ENCODE measurements around the gene LRRC41.
"Not testable (repeated sequence)": the region's sequence is repeated elsewhere in the genome, so short reads cannot be mapped to it uniquely, and the experiment has no call there.

Gene LRRC41

GRCh38 chr1:46284058-46284457 is 19.4 kb downstream of the LRRC41 start:
- no peak for DNase-seq

- no peak for DNase-seq
Measured at GRCh38 chr1:46281021-46281420, 22.4 kb downstream of the LRRC41 start.

- no peak for DNase-seq
Measured at GRCh38 chr1:46280092-46280491, 23.3 kb downstream of the LRRC41 start.

- no peak for DNase-seq
Measured at GRCh38 chr1:46278807-46279206, 24.6 kb downstream of the LRRC41 start.

GRCh38 chr1:46277658-46278373 is 25.6 kb downstream of the LRRC41 start:
- no peak for DNase-seq

- no peak for DNase-seq
Measured at GRCh38 chr1:46275030-46275337, 28.4 kb downstream of the LRRC41 start.

GRCh38 chr1:46274225-46275029 is 29.0 kb downstream of the LRRC41 start:
- no peak for DNase-seq

GRCh38 chr1:46268578-46268977 is 34.8 kb downstream of the LRRC41 start:
- no peak for DNase-seq

GRCh38 chr1:46263146-46263545 is 40.3 kb downstream of the LRRC41 start:
- DNase-seq, result no peak

- DNase-seq, result no peak
Measured at GRCh38 chr1:46262508-46262907, 40.9 kb downstream of the LRRC41 start.

GRCh38 chr1:46256523-46256922 is 46.9 kb downstream of the LRRC41 start:
- no peak for DNase-seq

- no peak for DNase-seq
Measured at GRCh38 chr1:46254668-46255067, 48.7 kb downstream of the LRRC41 start.

- peak; percentile 10 for DNase-seq
Measured at GRCh38 chr1:46248122-46248920, 55.1 kb downstream of the LRRC41 start.

- peak; percentile 94 for DNase-seq
Measured at GRCh38 chr1:46247436-46248121, 55.8 kb downstream of the LRRC41 start, which contains the start of gene RAD54L. Gene RAD54L (plus strand): TSS chr1:46247763. CDS start chr1:46248406, 643 bp downstream.

GRCh38 chr1:46246548-46247435 is 56.6 kb downstream of the LRRC41 start:
- peak; percentile 29 for DNase-seq

GRCh38 chr1:46246136-46246535 is 57.3 kb downstream of the LRRC41 start:
- DNase-seq, result not testable (repeated sequence)

GRCh38 chr1:46244656-46245371 is 58.6 kb downstream of the LRRC41 start:
- DNase-seq, result no peak

- not testable (repeated sequence) for DNase-seq
Measured at GRCh38 chr1:46243831-46244230, 59.6 kb downstream of the LRRC41 start.

GRCh38 chr1:46242918-46243317 is 60.5 kb downstream of the LRRC41 start:
- DNase-seq, result no peak

GRCh38 chr1:46241733-46242132 is 61.7 kb downstream of the LRRC41 start:
- not testable (repeated sequence) for DNase-seq

GRCh38 chr1:46238865-46239264 is 64.6 kb downstream of the LRRC41 start:
- DNase-seq, result not testable (repeated sequence)
